ENCODE results near the gene SPATA17.

GRCh38 chr1:217687511-217687910 lies 56.4 kb downstream of the SPATA17 start:
- TF ChIP-seq CTCF (IDR thresholded peaks at IDR 0.05) (no peak), EP300 (IDR thresholded peaks at IDR 0.05) (no peak)
